ENCODE data around the gene C5. TPM values are rescaled to one million over a fixed set of nuclear protein-coding genes. Genes with fewer than 3 reads are reported as not detected.
"Not testable (repeated sequence)": the region's sequence is repeated elsewhere in the genome, so short reads cannot be mapped to it uniquely, and the experiment has no call there.

C5 gene
- total RNA-seq, 4 donors from 2014 or later: 0.20 to 3.4 (median 1.9) TPM

GRCh38 chr9:121048618-121049017 is 1.5 kb downstream of the C5 start:
- no peaks in the 10 kb centered on the region for H3K4me1 ChIP-seq
- no peaks in the 10 kb centered on the region for H3K27me3 ChIP-seq
- H3K4me3 ChIP-seq: no peak overlapping the region
- intact Hi-C loops (cut with DNase I; ENCODE audit: low total_unique reads): no loop called here
- TF ChIP-seq POLR2AphosphoS5 (IDR thresholded peaks at IDR 0.05) (no peak), CTCF (IDR thresholded peaks at IDR 0.05) (no peak), POLR2A (IDR thresholded peaks at IDR 0.05) (no peak), EP300 (IDR thresholded peaks at IDR 0.05; ENCODE audit: low read depth) (no peak)
- H3K36me3 ChIP-seq: no peaks in the 10 kb centered on the region
- H3K9me3 ChIP-seq: no peaks in the 10 kb centered on the region
- DNase-seq: no peak
- H3K27ac ChIP-seq: no peak overlapping the region
- in situ Hi-C loops (cut with MboI; ENCODE audit: low pct_ligation_motif_present in 1 of 4, low pct_unique_long_range_greater_than_20kb in 1 of 4, low sequenced_read_pairs in 3 of 4): no loop called here

- intact Hi-C loops (cut with DNase I; ENCODE audit: low total_unique reads) (no loop called here), in situ Hi-C loops (cut with MboI; ENCODE audit: low pct_ligation_motif_present in 1 of 4, low pct_unique_long_range_greater_than_20kb in 1 of 4, low sequenced_read_pairs in 3 of 4) (no loop called here)
- Histone ChIP-seq H3K27me3 (no peaks in the 10 kb centered on the region), H3K27ac (no peak overlapping the region), H3K36me3 (no peaks in the 10 kb centered on the region), H3K9me3 (no peaks in the 10 kb centered on the region), H3K4me1 (no peaks in the 10 kb centered on the region), H3K4me3 (no peak overlapping the region)
- no peak for DNase-seq
- no peak for TF ChIP-seq CTCF (IDR thresholded peaks at IDR 0.05)
- TF ChIP-seq POLR2AphosphoS5 (IDR thresholded peaks at IDR 0.05): no peak
- TF ChIP-seq POLR2A (IDR thresholded peaks at IDR 0.05): no peak
- TF ChIP-seq EP300 (IDR thresholded peaks at IDR 0.05; ENCODE audit: low read depth): no peak
- WGBS, 2 donors (ENCODE audit: low coverage in 1 of 2): 94% methylated on average over 2 of the region's 2 CpGs; no CpG with 5 or more reads in 1 of the 2 donors
These were observed 1.9 kb downstream of the C5 start for GRCh38 chr9:121048175-121048574.

GRCh38 chr9:121038804-121039203 is 11.3 kb downstream of the C5 start:
- TF ChIP-seq POLR2AphosphoS5 (IDR thresholded peaks at IDR 0.05) (no peak), CTCF (IDR thresholded peaks at IDR 0.05) (no peak), EP300 (IDR thresholded peaks at IDR 0.05; ENCODE audit: low read depth) (no peak), POLR2A (IDR thresholded peaks at IDR 0.05) (no peak)
- intact Hi-C loops (cut with DNase I; ENCODE audit: low total_unique reads) (no loop called here), in situ Hi-C loops (cut with MboI; ENCODE audit: low pct_ligation_motif_present in 1 of 4, low pct_unique_long_range_greater_than_20kb in 1 of 4, low sequenced_read_pairs in 3 of 4) (no loop called here)
- no peak overlapping the region for H3K27ac ChIP-seq
- peaks cover 0 to 4% (median 0%) of the 10 kb centered on the region in 4 donors for H3K36me3 ChIP-seq
- no peak for DNase-seq
- no peaks in the 10 kb centered on the region for H3K4me1 ChIP-seq
- no peaks in the 10 kb centered on the region for H3K27me3 ChIP-seq
- H3K9me3 ChIP-seq: no peaks in the 10 kb centered on the region
- H3K4me3 ChIP-seq: no peak overlapping the region

- Histone ChIP-seq H3K27me3 (no peaks in the 10 kb centered on the region), H3K27ac (no peak overlapping the region)
- in situ Hi-C loops (cut with MboI; ENCODE audit: low pct_ligation_motif_present in 1 of 4, low pct_unique_long_range_greater_than_20kb in 1 of 4, low sequenced_read_pairs in 3 of 4): no loop called here
These were observed 11.7 kb downstream of the C5 start for GRCh38 chr9:121038362-121038761.

GRCh38 chr9:121035717-121036116 is 14.4 kb downstream of the C5 start:
- H3K27ac ChIP-seq; H3K9me3 ChIP-seq; H3K36me3 ChIP-seq; H3K4me1 ChIP-seq; in situ Hi-C loops (cut with MboI; ENCODE audit: low pct_ligation_motif_present in 1 of 4, low pct_unique_long_range_greater_than_20kb in 1 of 4, low sequenced_read_pairs in 3 of 4); H3K27me3 ChIP-seq; H3K4me3 ChIP-seq; intact Hi-C loops (cut with DNase I; ENCODE audit: low total_unique reads); DNase-seq: not testable (repeated sequence)

More at GRCh38 chr9:121038362-121038761, 11.7 kb downstream of the C5 start:
- Histone ChIP-seq H3K4me3 (no peak overlapping the region), H3K4me1 (no peaks in the 10 kb centered on the region), H3K36me3 (peaks cover 0 to 4% (median 0%) of the 10 kb centered on the region in 4 donors), H3K9me3 (no peaks in the 10 kb centered on the region)
- intact Hi-C loops (cut with DNase I; ENCODE audit: low total_unique reads): no loop called here
- TF ChIP-seq EP300 (IDR thresholded peaks at IDR 0.05; ENCODE audit: low read depth) (no peak), POLR2A (IDR thresholded peaks at IDR 0.05) (no peak), POLR2AphosphoS5 (IDR thresholded peaks at IDR 0.05) (no peak), CTCF (IDR thresholded peaks at IDR 0.05) (no peak)
- WGBS, 2 donors (ENCODE audit: low coverage in 1 of 2): 71 to 84% methylated on average over 2 of the region's 2 CpGs
- no peak for DNase-seq

Measured in transverse colon (tissue), 4 donors.